Heart right ventricle (tissue), 16 donors: Measurements from ENCODE around the gene CEP112. TPM values are rescaled to one million over a fixed set of nuclear protein-coding genes. Genes with fewer than 3 reads are reported as not detected.

Experiments
- ATAC-seq, 8 donors: fragments of 200-7000 bp; cut with Tn5 transposase; one replicate each; pipeline ENCODE4 v1.9.1; 2020; ENCODE audit warnings: mild to moderate bottlenecking in 8 of 8, moderate library complexity in 8 of 8, moderate number of reproducible peaks in 1 of 8
- DNase-seq, 2 donors: peaks; one replicate each; pipeline ENCODE4 v3.0.0-alpha.2; 2020
- H3K27ac ChIP-seq, 10 donors: fragments of 200-600 bp; sonication (generic) in 2 of 10; one replicate each; pipeline versions ENCODE4 v1.5.0 to v1.8.0; 2020 to 2022; ENCODE audit warnings: mild to moderate bottlenecking in 3 of 10
- H3K27me3 ChIP-seq, 7 donors: fragments of 200-600 bp; one replicate each; pipeline ENCODE4 v1.8.0; 2021 to 2022; ENCODE audit warnings: mild to moderate bottlenecking in 2 of 7
- H3K36me3 ChIP-seq, 9 donors: fragments of 200-600 bp; sonication (generic) in 1 of 9; one replicate each; pipeline versions ENCODE4 v1.5.0 to v1.8.0; 2020 to 2022; ENCODE audit warnings: mild to moderate bottlenecking in 2 of 9
- H3K4me1 ChIP-seq, 9 donors: fragments of 200-600 bp; sonication (generic) in 1 of 9; one replicate each; pipeline versions ENCODE4 v1.5.0 to v1.8.0; 2020 to 2022; ENCODE audit warnings: mild to moderate bottlenecking in 4 of 9
- H3K4me3 ChIP-seq, 10 donors: fragments of 200-600 bp; sonication (generic) in 2 of 10; one replicate each; pipeline versions ENCODE4 v1.5.0 to v1.8.0; 2020 to 2022; ENCODE audit warnings: mild to moderate bottlenecking in 7 of 10, moderate library complexity in 2 of 10
- H3K9me3 ChIP-seq, 11 donors: fragments of 200-600 bp in 10 of 11; sonication (generic) in 2 of 11; one replicate each; pipeline versions ENCODE4 v1.5.0 to v1.8.0; 2013 to 2022; ENCODE audit warnings: mild to moderate bottlenecking in 2 of 11, control low read depth in 1 of 11, moderate library complexity in 1 of 11
- CTCF ChIP-seq, 9 donors: fragments of 200-600 bp; sonication (generic) in 2 of 9; IDR thresholded peaks; one replicate each; pipeline versions ENCODE4 v1.5.0 to v1.8.0; 2021 to 2022; ENCODE audit warnings: antibody characterized with exemption in 9 of 9, mild to moderate bottlenecking in 5 of 9, moderate library complexity in 1 of 9
- WGBS, 2 donors: extraction: QIAGEN DNeasy Blood & Tissue Kit; methylation state at CpG; one replicate each; pipeline ENCODE4 v1.1.7; 2013; ENCODE audit warnings: inconsistent platforms in 1 of 2; 5-methylcytosine and 5-hydroxymethylcytosine counted together
- intact Hi-C, 10 donors: fragments of 100-400 bp; cut with DNase I; formaldehyde crosslinking; loops; one replicate each; pipeline versions ENCODE4 v1.11.1 to v1.14.2; 2022
- polyA plus RNA-seq, 2 donors: library from polyadenylated mRNA; stranded (reverse); fragments of 200-250 nt; gene quantifications; one replicate each; pipeline ENCODE4 v1.2.3, GENCODE V29; 2013
- total RNA-seq, 10 donors: library from RNA; stranded (reverse); fragmentation: NEBNext Ultra II Directional in 3 of 10; extraction: Animal tissue kit (Norgen Biotek cat#: 25700) in 3 of 10; gene quantifications; one replicate each; pipeline versions ENCODE4 v1.2.1 to v1.2.4, GENCODE V29; 2021 to 2023
- donor health status: Arrhythmogenic right ventricular cardiomyopathy.
- donor health status: ischemic (EF 13 %, LVEDD 7.1; RV severe dilation, severe dysfunction).
- donor health status: healthy with polysubstance abuse.
- donor health status: DM: no; HTN: yes; CAD: no.
- donor health status: DM: no; HTN: no; CAD: no.
- donor health status: ischemic (EF 25% LVEDD 6.9; RV normal size, moderate dysfunction).
- donor health status: ischemic (EF 25% LVEDD 5.7; RV mildly dilated, moderate dysfunction).
- donor health status: healthy.
- donor health status: DM: yes; HTN: yes; CAD: no.
- donor health status: Ischemic cardiomyopathy.
- donor health status: ischemic (EF 35%, LVEDD 5.7; RV mildly dilated, moderate dysfunction).
- donor health status: nonischemic (EF 11% LVEDD 7.7; RV severe dilation, severe dysfunction).
- donor health status: DM: yes; HTN: yes; CAD: no.
- donor health status: PGD.
- donor health status: ischemic (EF 29% LVEDD 5.4; RV normal size, mild dysfunction).
- donor health status: nonischemic (EF 23%, LVEDD 6.1; RV moderate dilation, normal function).

CEP112 gene
- total and polyA plus RNA-seq, 12 donors: 6.7 to 30.0 (median 16.3) TPM

- 94 to 96% methylated on average over 5 of the region's 5 CpGs for WGBS, 2 donors
- ATAC-seq (no peak), DNase-seq (no peak)
- no peaks in the 10 kb centered on the region for H3K9me3 ChIP-seq
- no peak overlapping the region for H3K4me3 ChIP-seq
- intact Hi-C loops: no loop called here
- no peak for TF ChIP-seq CTCF (IDR thresholded peaks at IDR 0.05)
- no peaks in the 10 kb centered on the region for H3K36me3 ChIP-seq
- no peaks in the 10 kb centered on the region for H3K27me3 ChIP-seq
- H3K4me1 ChIP-seq: no peaks in the 10 kb centered on the region
- H3K27ac ChIP-seq: no peak overlapping the region
These were observed 564.8 kb downstream of the CEP112 start for GRCh38 chr17:65627108-65627507.

GRCh38 chr17:65626451-65626850 lies 565.5 kb downstream of the CEP112 start:
- no peak for DNase-seq
- no peaks in the 10 kb centered on the region for H3K27me3 ChIP-seq
- no peaks in the 10 kb centered on the region for H3K9me3 ChIP-seq
- no peaks in the 10 kb centered on the region for H3K36me3 ChIP-seq
- TF ChIP-seq CTCF (IDR thresholded peaks at IDR 0.05): no peak
- no peak overlapping the region for H3K27ac ChIP-seq
- H3K4me3 ChIP-seq: no peak overlapping the region
- intact Hi-C loops: no loop called here
- ATAC-seq: no peak
- H3K4me1 ChIP-seq: no peaks in the 10 kb centered on the region

- no peak overlapping the region for H3K27ac ChIP-seq
- no peaks in the 10 kb centered on the region for H3K36me3 ChIP-seq
- no peaks in the 10 kb centered on the region for H3K4me1 ChIP-seq
- DNase-seq (no peak), ATAC-seq (no peak)
- H3K4me3 ChIP-seq: no peak overlapping the region
- H3K27me3 ChIP-seq: no peaks in the 10 kb centered on the region
- intact Hi-C loops: no loop called here
- WGBS, 2 donors: 89 to 93% methylated on average over 1 of the region's 1 CpG
- no peak for TF ChIP-seq CTCF (IDR thresholded peaks at IDR 0.05)
- no peaks in the 10 kb centered on the region for H3K9me3 ChIP-seq
These were observed 573.4 kb downstream of the CEP112 start for GRCh38 chr17:65618516-65618915.

GRCh38 chr17:65617496-65617895 lies 574.4 kb downstream of the CEP112 start:
- TF ChIP-seq CTCF (IDR thresholded peaks at IDR 0.05): no peak
- no peak for DNase-seq
- Histone ChIP-seq H3K4me3 (no peak overlapping the region), H3K27ac (no peak overlapping the region), H3K36me3 (no peaks in the 10 kb centered on the region), H3K27me3 (no peaks in the 10 kb centered on the region), H3K4me1 (no peaks in the 10 kb centered on the region), H3K9me3 (no peaks in the 10 kb centered on the region)
- intact Hi-C loops: no loop called here
- 96 to 98% methylated on average over 11 of the region's 11 CpGs for WGBS, 2 donors
- no peak for ATAC-seq

- 90 to 95% methylated on average over 2 of the region's 2 CpGs for WGBS, 2 donors
- ATAC-seq: no peak
- intact Hi-C loops: no loop called here
- no peak overlapping the region for H3K27ac ChIP-seq
- no peaks in the 10 kb centered on the region for H3K36me3 ChIP-seq
- no peaks in the 10 kb centered on the region for H3K27me3 ChIP-seq
- H3K9me3 ChIP-seq: no peaks in the 10 kb centered on the region
- no peak for TF ChIP-seq CTCF (IDR thresholded peaks at IDR 0.05)
- peaks cover 0 to 4% (median 0%) of the 10 kb centered on the region in 9 donors for H3K4me1 ChIP-seq
- no peak for DNase-seq
- H3K4me3 ChIP-seq: no peak overlapping the region
These were observed 582.2 kb downstream of the CEP112 start for GRCh38 chr17:65609749-65610148.
